ENCODE measurements around the gene SAA4. TPM values are rescaled to one million over a fixed set of nuclear protein-coding genes. Genes with fewer than 3 reads are reported as not detected.
"Not testable (repeated sequence)": the region's sequence is repeated elsewhere in the genome, so short reads cannot be mapped to it uniquely, and the experiment has no call there.

Gene SAA4
- total and polyA plus RNA-seq, 2 of the 8 experiments (the other 6 are each of a cell fraction or from before 2014, with no cell fraction given): not detected

DNA sequence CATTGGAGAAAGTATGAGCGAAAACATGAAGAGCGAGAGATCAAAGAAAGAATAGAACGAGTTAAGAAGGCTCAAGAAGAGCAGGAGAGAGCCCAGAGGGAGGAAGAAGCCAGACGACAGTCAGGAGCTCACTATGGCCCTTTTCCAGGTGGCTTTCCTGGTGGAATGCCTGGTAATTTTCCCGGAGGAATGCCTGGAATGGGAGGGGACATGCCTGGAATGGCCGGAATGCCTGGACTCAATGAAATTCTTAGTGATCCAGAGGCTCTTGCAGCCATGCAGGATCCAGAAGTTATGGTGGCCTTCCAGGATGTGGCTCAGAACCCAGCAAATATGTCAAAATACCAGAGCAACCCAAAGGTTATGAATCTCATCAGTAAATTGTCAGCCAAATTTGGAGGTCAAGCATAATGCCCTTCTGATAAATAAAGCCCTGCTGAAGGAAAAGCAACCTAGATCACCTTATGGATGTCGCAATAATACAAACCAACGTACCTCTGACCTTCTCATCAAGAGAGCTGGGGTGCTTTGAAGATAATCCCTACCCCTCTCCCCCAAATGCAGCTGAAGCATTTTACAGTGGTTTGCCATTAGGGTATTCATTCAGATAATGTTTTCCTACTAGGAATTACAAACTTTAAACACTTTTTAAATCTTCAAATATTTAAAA, 26.2 kb upstream of the SAA4 start:
- H2BK120ac ChIP-seq (replicated peaks; ENCODE audit: low read depth, low read length); CTCF ChIA-PET (ENCODE audit: partially characterized antibody); H3K36me3 ChIP-seq (ENCODE audit: control insufficient read depth in 2 of 4, insufficient read depth in 4 of 4, low read length in 3 of 4); H3K23ac ChIP-seq (ENCODE audit: insufficient read length); FAIRE-seq; H2BK5ac ChIP-seq (ENCODE audit: low read depth, low read length); H3K79me2 ChIP-seq (ENCODE audit: control insufficient read depth in 1 of 2, insufficient read depth in 2 of 2, low read length in 2 of 2); H2BK15ac ChIP-seq (ENCODE audit: low read length); H3K9me3 ChIP-seq (ENCODE audit: insufficient read depth in 2 of 2, low read depth in 1 of 2, low read length in 1 of 2); H3K18ac ChIP-seq (ENCODE audit: extremely low read depth, low read length); H3K4me1 ChIP-seq (replicated peaks in 1 of 4; ENCODE audit: control insufficient read depth in 3 of 4, insufficient read depth in 4 of 4, low read length in 3 of 4); H4K20me1 ChIP-seq (replicated peaks in 1 of 2; ENCODE audit: control insufficient read depth in 1 of 2, insufficient read depth in 2 of 2, low read length in 2 of 2); H2BK12ac ChIP-seq (ENCODE audit: low read depth, low read length); H3K23me2 ChIP-seq (ENCODE audit: low read depth, low read length); H4K91ac ChIP-seq (replicated peaks; ENCODE audit: insufficient read length, low read length); H3K27ac ChIP-seq (ENCODE audit: low read depth, low read length); H3K4me2 ChIP-seq (ENCODE audit: insufficient read depth in 1 of 2, low read depth in 2 of 2, low read length in 2 of 2); H4K5ac ChIP-seq (ENCODE audit: insufficient read length, low read depth, low read length); H3K79me1 ChIP-seq (ENCODE audit: low read depth, low read length); H2AFZ ChIP-seq (ENCODE audit: low read length); H3K9ac ChIP-seq (replicated peaks in 1 of 4; ENCODE audit: extremely low read depth in 1 of 4, low read depth in 3 of 4, low read length in 3 of 4); H3K4ac ChIP-seq (replicated peaks; ENCODE audit: insufficient read length, low read depth, low read length); H3K56ac ChIP-seq (replicated peaks; ENCODE audit: insufficient read length, low read depth, low read length); H4K8ac ChIP-seq (ENCODE audit: extremely low read depth, insufficient read depth, low read length); H3K27me3 ChIP-seq (replicated peaks in 1 of 4; ENCODE audit: control insufficient read depth in 3 of 4, extremely low read depth in 1 of 4, insufficient read depth in 3 of 4, low read length in 3 of 4); H3K4me3 ChIP-seq (ENCODE audit: extremely low read depth in 1 of 4, insufficient read depth in 2 of 4, low read depth in 3 of 4, low read length in 4 of 4); H2BK20ac ChIP-seq (ENCODE audit: low read length); H3K14ac ChIP-seq (ENCODE audit: insufficient read length); H2AK5ac ChIP-seq (ENCODE audit: low read depth, low read length): not testable (repeated sequence)
- TF ChIP-seq TEAD4 (IDR thresholded peaks at IDR 0.05; ENCODE audit: low read depth, low read length) (peak; percentile 97), KDM4A (IDR thresholded peaks at IDR 0.05; ENCODE audit: low read depth, low read length, severe bottlenecking) (peak; percentile 20), CEBPB (IDR thresholded peaks at IDR 0.05; ENCODE audit: low read depth, low read length) (peak; percentile 44; the same call in 1 of the 2 replicates), SP1 (IDR thresholded peaks at IDR 0.05; ENCODE audit: low read depth, low read length) (0 out of 2 replicates have a peak, but pooled peaks have one; percentile 19)
- WGBS, 2 experiments (ENCODE audit: extremely low coverage in 1 of 2, insufficient coverage in 1 of 2, insufficient read length in 1 of 2, insufficient replicate concordance in 2 of 2, low coverage in 1 of 2, low lambda C conversion rate in 2 of 2, missing lambda C conversion rate in 1 of 2): 72% methylated on average over 8 of the region's 8 CpGs; no CpG with 5 or more reads in 1 of the 2 experiments
- peak in 1 of 2 experiments; percentile 9 for DNase-seq (ENCODE audit: low read depth in 1 of 2, low spot score in 2 of 2)
- POLR2A ChIA-PET (ENCODE audit: partially characterized antibody): interaction anchor here (1.5 kb wide), 1 partner anchor 12 kb away, joined by 5 read pairs; no protein-coding TSS in a partner anchor
